Measurements from ENCODE around the gene STK10.

DNA sequence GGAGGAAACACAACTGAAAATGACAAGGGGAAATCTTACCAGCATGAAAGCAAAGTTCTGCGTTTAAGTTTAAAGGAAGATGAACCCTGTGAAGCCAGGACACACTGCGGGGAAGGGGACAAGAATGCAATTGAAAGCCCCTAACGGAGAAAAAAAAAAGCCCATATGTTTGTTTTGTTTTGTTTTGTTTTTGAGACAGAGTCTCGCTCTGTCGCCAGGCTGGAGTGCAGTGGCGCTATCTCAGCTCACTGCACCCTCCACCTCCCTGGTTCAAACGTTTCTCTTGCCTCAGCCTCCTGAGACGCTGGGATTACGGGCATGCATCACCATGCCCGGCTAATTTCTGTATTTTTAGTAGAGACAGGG, 2.9 kb downstream of the STK10 start:
- TF ChIP-seq EP300 (IDR thresholded peaks at IDR 0.05), result no peak
- no peak for TF ChIP-seq POLR2A (IDR thresholded peaks at IDR 0.05)
- no peak for TF ChIP-seq CTCF (IDR thresholded peaks at IDR 0.05)
- TF ChIP-seq POLR2AphosphoS5 (IDR thresholded peaks at IDR 0.05), result no peak
